Ascending aorta (tissue), 2 donors: ENCODE data around the gene TTC1. TPM values are rescaled to one million over a fixed set of nuclear protein-coding genes. Genes with fewer than 3 reads are reported as not detected.

Source experiments
- DNase-seq, 2 donors: peaks; one replicate each; pipeline ENCODE4 v3.0.0-alpha.2; 2019; ENCODE audit warnings: low spot score in 2 of 2
- H3K27ac ChIP-seq, 2 donors: fragments of 200-600 bp; sonication (generic); one replicate each; pipeline ENCODE4 v1.5.1; 2016 to 2017; ENCODE audit warnings: mild to moderate bottlenecking in 1 of 2
- H3K27me3 ChIP-seq: fragments of 200-600 bp; sonication (generic); one replicate; pipeline ENCODE4 v1.5.1; 2017
- H3K36me3 ChIP-seq, 2 donors: fragments of 200-600 bp; sonication (generic); one replicate each; pipeline ENCODE4 v1.5.1; 2016
- H3K4me1 ChIP-seq, 2 donors: fragments of 200-600 bp; sonication (generic); one replicate each; pipeline ENCODE4 v1.5.1; 2016 to 2017; ENCODE audit warnings: mild to moderate bottlenecking in 1 of 2
- H3K4me3 ChIP-seq, 2 donors: fragments of 200-600 bp; sonication (generic); one replicate each; pipeline ENCODE4 v1.5.1; 2016 to 2017; ENCODE audit warnings: mild to moderate bottlenecking in 1 of 2
- H3K9me3 ChIP-seq, 2 donors: fragments of 200-600 bp; sonication (generic); one replicate each; pipeline ENCODE4 v1.5.1; 2016
- intact Hi-C: fragments of 100-400 bp; cut with DNase I; formaldehyde crosslinking; loops from one replicate; pipeline ENCODE4 v1.15.1; 2023
- total RNA-seq: library from RNA; depleted of rRNA; stranded (reverse); fragments of >200 nt; gene quantifications from one replicate; pipeline ENCODE4 v1.1.0, GENCODE V29; 2016
- TF ChIP-seq, protein P1 (sequence below), 3 experiments: fragments of 200-600 bp in 2 of 3; fragments of 450-650 bp in 1 of 3; sonication (generic) in 2 of 3; IDR thresholded peaks; one replicate each; pipeline ENCODE4 v1.5.1; 2016 to 2019; ENCODE audit warnings: antibody characterized with exemption in 3 of 3, mild to moderate bottlenecking in 1 of 3, moderate library complexity in 1 of 3

Gene TTC1
- total RNA-seq, 1 donor from 2014 or later, result 13.7 TPM

- Histone ChIP-seq H3K4me1 (no peaks in the 10 kb centered on the region), H3K4me3 (no peak overlapping the region), H3K27ac (no peak overlapping the region), H3K36me3 (peaks cover 33 to 50% of the 10 kb centered on the region in 2 donors), H3K9me3 (no peaks in the 10 kb centered on the region), H3K27me3 (no peaks in the 10 kb centered on the region)
- intact Hi-C loops, result no loop called here
- no peak for DNase-seq
- TF ChIP-seq, protein P1, sequence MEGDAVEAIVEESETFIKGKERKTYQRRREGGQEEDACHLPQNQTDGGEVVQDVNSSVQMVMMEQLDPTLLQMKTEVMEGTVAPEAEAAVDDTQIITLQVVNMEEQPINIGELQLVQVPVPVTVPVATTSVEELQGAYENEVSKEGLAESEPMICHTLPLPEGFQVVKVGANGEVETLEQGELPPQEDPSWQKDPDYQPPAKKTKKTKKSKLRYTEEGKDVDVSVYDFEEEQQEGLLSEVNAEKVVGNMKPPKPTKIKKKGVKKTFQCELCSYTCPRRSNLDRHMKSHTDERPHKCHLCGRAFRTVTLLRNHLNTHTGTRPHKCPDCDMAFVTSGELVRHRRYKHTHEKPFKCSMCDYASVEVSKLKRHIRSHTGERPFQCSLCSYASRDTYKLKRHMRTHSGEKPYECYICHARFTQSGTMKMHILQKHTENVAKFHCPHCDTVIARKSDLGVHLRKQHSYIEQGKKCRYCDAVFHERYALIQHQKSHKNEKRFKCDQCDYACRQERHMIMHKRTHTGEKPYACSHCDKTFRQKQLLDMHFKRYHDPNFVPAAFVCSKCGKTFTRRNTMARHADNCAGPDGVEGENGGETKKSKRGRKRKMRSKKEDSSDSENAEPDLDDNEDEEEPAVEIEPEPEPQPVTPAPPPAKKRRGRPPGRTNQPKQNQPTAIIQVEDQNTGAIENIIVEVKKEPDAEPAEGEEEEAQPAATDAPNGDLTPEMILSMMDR (IDR thresholded peaks at IDR 0.05), result no peak
Measured at GRCh38 chr5:160049099-160049498, 40.2 kb downstream of the TTC1 start.

GRCh38 chr5:160054047-160054446, 45.1 kb downstream of the TTC1 start:
- intact Hi-C loops, result no loop called here

DNA sequence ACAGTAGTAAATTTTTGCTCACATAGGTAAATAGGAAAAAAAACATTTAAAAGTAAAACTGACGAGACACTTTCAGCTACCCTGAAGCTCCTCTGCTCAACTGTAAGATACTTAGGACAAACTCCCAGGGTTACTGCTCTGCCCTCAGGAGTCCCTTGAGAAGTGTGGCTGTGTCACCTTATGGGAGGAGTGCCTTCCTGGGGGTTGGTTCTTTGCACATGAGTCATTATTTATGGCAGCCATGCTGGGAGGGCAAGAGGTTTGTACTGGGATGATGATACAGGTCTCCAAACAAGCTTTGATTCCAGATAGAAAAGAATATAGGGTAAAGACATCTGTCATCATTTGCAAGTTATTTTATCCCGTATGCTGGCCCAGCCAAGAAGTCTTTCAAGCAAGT, 45.9 kb downstream of the TTC1 start:
- peaks cover 32 to 84% of the 10 kb centered on the region in 2 donors for H3K36me3 ChIP-seq
- H3K4me3 ChIP-seq, result no peak overlapping the region
- TF ChIP-seq, protein P1 (IDR thresholded peaks at IDR 0.05), result no peak
- H3K27ac ChIP-seq, result no peak overlapping the region
- no peaks in the 10 kb centered on the region for H3K9me3 ChIP-seq
- intact Hi-C loops, result no loop called here
- H3K27me3 ChIP-seq, result no peaks in the 10 kb centered on the region
- no peak for DNase-seq
- H3K4me1 ChIP-seq, result no peaks in the 10 kb centered on the region

More at GRCh38 chr5:160054047-160054446, 45.1 kb downstream of the TTC1 start:
- Histone ChIP-seq H3K4me3 (no peak overlapping the region), H3K36me3 (peaks cover 39 to 87% of the 10 kb centered on the region in 2 donors), H3K27me3 (no peaks in the 10 kb centered on the region), H3K9me3 (no peaks in the 10 kb centered on the region), H3K4me1 (no peaks in the 10 kb centered on the region), H3K27ac (no peak overlapping the region)
- DNase-seq, result no peak
- TF ChIP-seq, protein P1 (IDR thresholded peaks at IDR 0.05), result no peak

DNA sequence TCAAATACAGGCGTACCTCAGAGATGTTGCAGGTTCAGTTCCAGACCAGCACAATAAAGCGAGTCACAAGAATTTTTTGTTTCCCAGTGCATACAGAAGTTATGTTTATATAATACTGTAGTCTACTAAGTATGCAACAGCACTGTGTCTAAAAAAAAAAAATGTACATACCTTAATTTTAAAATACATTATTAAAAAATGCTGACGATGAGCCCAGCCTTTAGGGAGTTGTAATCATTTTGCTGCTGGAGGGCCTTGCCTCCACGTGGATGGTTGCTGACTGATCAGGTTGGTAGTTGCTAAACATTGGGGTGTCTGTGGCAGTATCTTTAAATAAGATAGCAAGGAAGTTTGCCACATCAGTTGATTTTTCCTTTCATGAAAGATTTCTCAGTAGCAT, 48.3 kb downstream of the TTC1 start:
- peaks cover 24 to 76% of the 10 kb centered on the region in 2 donors for H3K36me3 ChIP-seq
- intact Hi-C loops, result no loop called here

GRCh38 chr5:160060001-160060400, 51.1 kb downstream of the TTC1 start:
- H3K4me1 ChIP-seq, result no peaks in the 10 kb centered on the region
- H3K9me3 ChIP-seq, result no peaks in the 10 kb centered on the region
- H3K27me3 ChIP-seq, result no peaks in the 10 kb centered on the region
- intact Hi-C loops, result no loop called here
- H3K4me3 ChIP-seq, result no peak overlapping the region
- peaks cover 25 to 72% of the 10 kb centered on the region in 2 donors for H3K36me3 ChIP-seq
- no peak for DNase-seq
- no peak overlapping the region for H3K27ac ChIP-seq
- TF ChIP-seq, protein P1 (IDR thresholded peaks at IDR 0.05), result no peak

More for the DNA sequence above, 48.3 kb downstream of the TTC1 start:
- H3K9me3 ChIP-seq, result no peaks in the 10 kb centered on the region
- H3K27ac ChIP-seq, result no peak overlapping the region
- no peaks in the 10 kb centered on the region for H3K27me3 ChIP-seq
- no peaks in the 10 kb centered on the region for H3K4me1 ChIP-seq
- TF ChIP-seq, protein P1 (IDR thresholded peaks at IDR 0.05), result no peak
- H3K4me3 ChIP-seq, result no peak overlapping the region
- DNase-seq, result no peak

DNA sequence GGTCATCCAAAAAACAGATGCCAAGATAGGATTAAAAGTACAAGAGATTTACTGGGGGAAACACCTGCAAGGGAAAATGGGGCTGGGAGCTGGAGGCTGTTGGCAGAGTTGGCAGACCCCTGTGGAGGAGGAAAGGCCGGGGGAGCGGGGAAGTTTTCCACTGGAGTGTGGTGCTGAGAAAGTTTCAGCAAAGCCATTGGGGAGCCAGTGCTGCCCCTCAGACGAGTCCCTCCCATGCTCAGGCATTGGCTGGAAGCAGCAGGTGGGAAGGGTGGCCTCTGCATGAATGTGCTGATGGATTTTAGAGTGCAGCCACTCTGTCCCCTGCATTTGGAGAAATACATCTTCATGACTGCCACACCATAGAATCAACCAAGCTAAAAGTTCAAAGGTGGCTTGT, 52.8 kb downstream of the TTC1 start:
- Histone ChIP-seq H3K27ac (no peak overlapping the region), H3K4me1 (no peaks in the 10 kb centered on the region), H3K9me3 (no peaks in the 10 kb centered on the region), H3K4me3 (no peak overlapping the region), H3K27me3 (no peaks in the 10 kb centered on the region), H3K36me3 (peaks cover 28 to 74% of the 10 kb centered on the region in 2 donors)
- no peak for DNase-seq
- intact Hi-C loops, result no loop called here
- TF ChIP-seq, protein P1 (IDR thresholded peaks at IDR 0.05), result no peak
